PC-9 (cell line): ENCODE measurements around the gene MYCBPAP. TPM values are rescaled to one million over a fixed set of nuclear protein-coding genes. Genes with fewer than 3 reads are reported as not detected.
A peak's percentile ranks its signal among the peaks of the same experiment; 100 is the strongest.

Source experiments
- BruUV-seq: library from RNA; stranded (reverse); fragments of 400-500 nt; replicated peaks from 2 replicates; lab custom pipeline; 2021; lab: Mats Ljungman, UMichigan
- CTCF ChIA-PET: fragments of 300-600 bp; sonication (Branson Sonifier 250); formaldehyde crosslinking; loops from one replicate; lab custom pipeline; 2022; ENCODE audit warnings: antibody characterized with exemption; lab: Charles Lee
- POLR2A ChIA-PET: fragments of 300-600 bp; sonication (Branson Sonifier 250); formaldehyde crosslinking; loops from one replicate; lab custom pipeline; 2022; ENCODE audit warnings: antibody characterized with exemption; ENCODE audit not compliant: unreplicated experiment; lab: Charles Lee
- DNase-seq, 2 experiments: peaks; one replicate each; pipeline versions ENCODE4 v3.0.0 to v3.0.0-alpha.2; 2015 to 2022; ENCODE audit warnings: mixed read lengths in 1 of 2
- H2AFZ ChIP-seq: fragments of 200-600 bp; sonication (generic); 2 replicates; pipeline ENCODE4 v1.8.1; 2017; ENCODE audit warnings: antibody characterized with exemption
- H3F3A ChIP-seq: fragments of 200-600 bp; sonication (generic); 2 replicates; pipeline ENCODE4 v1.8.1; 2017; ENCODE audit warnings: antibody characterized with exemption, mild to moderate bottlenecking, low read depth; ENCODE audit not compliant: insufficient read depth
- H3K27ac ChIP-seq: fragments of 200-600 bp; sonication (generic); 2 replicates; pipeline ENCODE4 v1.6.1; 2016; ENCODE audit warnings: mixed run types
- H3K27me3 ChIP-seq: fragments of 200-600 bp; sonication (generic); 2 replicates; pipeline ENCODE4 v1.6.1; 2016; ENCODE audit warnings: low read depth, mixed run types; ENCODE audit not compliant: insufficient read depth
- H3K36me3 ChIP-seq: fragments of 200-600 bp; sonication (generic); 2 replicates; pipeline ENCODE4 v1.6.1; 2016; ENCODE audit warnings: low read depth, mixed run types
- H3K4me1 ChIP-seq: fragments of 200-600 bp; sonication (generic); replicated peaks from 2 replicates; pipeline ENCODE4 v1.6.1; 2016; ENCODE audit warnings: mixed run types; ENCODE audit not compliant: insufficient read depth
- H3K4me2 ChIP-seq: fragments of 200-600 bp; sonication (generic); 2 replicates; pipeline ENCODE4 v1.6.1; 2017; ENCODE audit warnings: mixed run types
- H3K4me3 ChIP-seq: fragments of 200-600 bp; sonication (generic); 2 replicates; pipeline ENCODE4 v1.6.1; 2016; ENCODE audit warnings: mixed run types
- H3K79me2 ChIP-seq: fragments of 200-600 bp; sonication (generic); 2 replicates; pipeline ENCODE4 v1.6.1; 2017; ENCODE audit warnings: low read depth, mixed run types
- H3K9me2 ChIP-seq: fragments of 200-600 bp; sonication (generic); 2 replicates; pipeline ENCODE4 v1.8.1; 2017; ENCODE audit warnings: mild to moderate bottlenecking; ENCODE audit not compliant: insufficient read depth
- H3K9me3 ChIP-seq: fragments of 200-600 bp; sonication (generic); 2 replicates; pipeline ENCODE4 v1.8.1; 2016; ENCODE audit warnings: low read depth; ENCODE audit not compliant: insufficient read depth
- H4K20me1 ChIP-seq: fragments of 200-600 bp; sonication (generic); 2 replicates; pipeline ENCODE4 v1.8.1; 2017; ENCODE audit not compliant: insufficient read depth
- EZH2 ChIP-seq: fragments of 200-600 bp; sonication (generic); IDR thresholded peaks from 2 replicates; pipeline ENCODE4 v1.8.0; 2017; ENCODE audit warnings: antibody characterized with exemption, low read depth
- intact Hi-C: fragments of 100-400 bp; cut with micrococcal nuclease; formaldehyde crosslinking; loops from one replicate; pipeline ENCODE4 v1.10.0; 2022; ENCODE audit not compliant: unreplicated experiment
- total RNA-seq: library from RNA; stranded (reverse); gene quantifications from 2 replicates; pipeline ENCODE4 v1.2.3, GENCODE V29; 2021
- TF ChIP-seq, protein P1 (sequence below): fragments of 200-600 bp; sonication (generic); conservative IDR thresholded peaks from 2 replicates; pipeline ENCODE4 v1.6.1; 2017; ENCODE audit warnings: mixed run types, antibody characterized with exemption, mild to moderate bottlenecking, moderate library complexity

MYCBPAP gene
- total RNA-seq, 1 experiment from 2014 or later, result 4.9 TPM

DNA sequence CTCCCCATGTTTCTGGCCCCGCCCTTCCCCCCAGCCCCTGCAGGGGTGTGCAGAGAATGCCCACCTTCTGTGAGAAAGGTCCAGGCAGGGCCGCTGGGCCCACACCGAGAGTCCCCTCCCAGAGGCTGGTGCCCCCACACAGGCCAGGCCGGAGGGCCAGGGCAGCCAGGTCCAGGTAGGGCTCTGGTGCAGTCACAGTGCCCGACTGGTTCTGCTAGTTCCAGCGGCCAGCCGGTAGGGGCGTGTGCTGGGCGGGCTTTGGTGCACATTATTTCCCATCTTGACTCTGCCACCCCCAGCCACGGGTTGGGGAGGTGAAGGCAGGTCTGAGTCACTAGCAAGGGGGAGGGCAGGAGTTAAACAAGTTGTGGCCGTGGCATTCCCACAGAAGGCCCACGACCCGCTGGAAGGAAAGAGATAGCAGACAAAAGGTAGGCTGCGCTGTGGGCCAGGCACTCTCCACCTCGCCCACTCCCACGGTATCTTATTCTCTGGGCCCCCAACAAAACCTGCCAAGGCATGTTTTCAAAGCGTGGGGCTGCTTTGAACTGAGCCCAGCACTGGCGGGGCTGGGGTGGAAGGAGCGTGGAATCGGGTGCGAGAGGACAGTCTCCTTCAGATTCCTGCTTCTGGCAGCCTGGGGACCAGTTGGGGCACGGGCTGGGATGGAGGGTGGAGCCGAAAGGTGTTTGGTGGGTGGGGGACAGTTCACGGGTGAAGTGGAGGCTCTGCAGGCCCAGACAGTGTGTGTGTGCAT, 26.2 kb downstream of the MYCBPAP start:
- H3K27ac ChIP-seq, result peak overlapping the region; percentile 51
- CTCF ChIA-PET, result no interaction called here
- peaks cover 4% of the 10 kb centered on the region; the same call in 1 of the 2 replicates for H3K36me3 ChIP-seq
- peak; percentile 79 to 82 for DNase-seq
- BruUV-seq, result no TSS peak
- H3K9me2 ChIP-seq, result no peaks in the 10 kb centered on the region
- intact Hi-C loops, result loop anchor here (1.0 to 2.0 kb wide), 2 partner anchors 30 to 52 kb away; no protein-coding TSS in a partner anchor
- 0 out of 2 replicates have a peak overlapping the region, but pooled peaks have one; percentile 0 for H2AFZ ChIP-seq
- H3K4me1 ChIP-seq, result peaks cover 42% of the 10 kb centered on the region
- H3K4me2 ChIP-seq, result peak overlapping the region; percentile 80
- TF ChIP-seq EZH2, result no peak
- TF ChIP-seq, protein P1, sequence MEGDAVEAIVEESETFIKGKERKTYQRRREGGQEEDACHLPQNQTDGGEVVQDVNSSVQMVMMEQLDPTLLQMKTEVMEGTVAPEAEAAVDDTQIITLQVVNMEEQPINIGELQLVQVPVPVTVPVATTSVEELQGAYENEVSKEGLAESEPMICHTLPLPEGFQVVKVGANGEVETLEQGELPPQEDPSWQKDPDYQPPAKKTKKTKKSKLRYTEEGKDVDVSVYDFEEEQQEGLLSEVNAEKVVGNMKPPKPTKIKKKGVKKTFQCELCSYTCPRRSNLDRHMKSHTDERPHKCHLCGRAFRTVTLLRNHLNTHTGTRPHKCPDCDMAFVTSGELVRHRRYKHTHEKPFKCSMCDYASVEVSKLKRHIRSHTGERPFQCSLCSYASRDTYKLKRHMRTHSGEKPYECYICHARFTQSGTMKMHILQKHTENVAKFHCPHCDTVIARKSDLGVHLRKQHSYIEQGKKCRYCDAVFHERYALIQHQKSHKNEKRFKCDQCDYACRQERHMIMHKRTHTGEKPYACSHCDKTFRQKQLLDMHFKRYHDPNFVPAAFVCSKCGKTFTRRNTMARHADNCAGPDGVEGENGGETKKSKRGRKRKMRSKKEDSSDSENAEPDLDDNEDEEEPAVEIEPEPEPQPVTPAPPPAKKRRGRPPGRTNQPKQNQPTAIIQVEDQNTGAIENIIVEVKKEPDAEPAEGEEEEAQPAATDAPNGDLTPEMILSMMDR, result peak; percentile 72; the same call in 1 of the 2 replicates
- H4K20me1 ChIP-seq, result no peaks in the 10 kb centered on the region; the same call in none of the 2 replicates
- H3K4me3 ChIP-seq, result peak overlapping the region; percentile 89
- H3K27me3 ChIP-seq, result no peaks in the 10 kb centered on the region
- H3F3A ChIP-seq, result peaks cover 28% of the 10 kb centered on the region
- POLR2A ChIA-PET, result no interaction called here
- peaks cover 35% of the 10 kb centered on the region for H3K79me2 ChIP-seq
- H3K9me3 ChIP-seq, result no peaks in the 10 kb centered on the region

DNA sequence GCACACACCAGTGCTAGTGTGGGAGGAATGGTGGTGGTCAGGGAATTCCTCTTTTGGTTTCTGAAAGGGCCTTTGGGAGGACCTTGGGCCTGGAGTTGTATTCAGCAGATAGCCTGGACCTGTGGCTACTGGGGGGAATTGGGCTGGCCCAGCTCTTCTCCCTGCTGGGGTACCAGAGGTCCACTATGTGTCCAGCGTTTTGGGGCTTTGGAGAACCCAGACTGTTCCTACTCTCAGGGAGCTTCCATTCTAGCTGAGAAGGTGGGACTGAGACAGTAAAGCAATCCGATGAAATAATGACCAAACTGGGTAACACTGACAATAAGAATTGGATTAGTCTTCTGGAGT, 26.7 kb downstream of the MYCBPAP start:
- no peak for TF ChIP-seq EZH2
- TF ChIP-seq, protein P1, result no peak
- peak overlapping the region; percentile 89; the same call in 1 of the 2 replicates for H3K4me3 ChIP-seq

DNA sequence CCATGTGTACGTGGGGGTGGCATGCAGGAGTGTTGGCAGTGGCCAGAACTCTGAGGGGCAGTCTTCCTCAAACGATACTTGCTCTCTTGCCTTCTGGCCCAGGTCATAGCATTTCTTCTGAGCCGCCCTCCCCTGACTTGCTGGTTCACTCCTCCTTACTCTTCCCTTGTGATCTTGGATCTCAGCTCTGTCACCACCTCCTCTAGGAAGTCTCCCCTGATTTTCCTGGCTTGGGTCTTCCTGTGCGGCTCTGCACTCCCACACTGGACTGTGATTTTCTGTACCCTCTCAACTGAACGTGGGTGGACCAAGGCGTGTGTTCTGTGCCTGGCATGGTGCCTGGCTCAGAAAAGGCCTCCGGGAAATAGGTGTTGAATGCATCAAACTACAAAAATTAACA, 27.2 kb downstream of the MYCBPAP start:
- H3K27me3 ChIP-seq, result no peaks in the 10 kb centered on the region
- no peaks in the 10 kb centered on the region for H3K9me3 ChIP-seq
- H3K4me2 ChIP-seq, result peak overlapping the region; percentile 80
- no peak overlapping the region for H3K4me3 ChIP-seq
- ChIA-PET POLR2A (no interaction called here), CTCF (no interaction called here)
- BruUV-seq, result TSS peak; percentile 20
- no peaks in the 10 kb centered on the region for H3K9me2 ChIP-seq
- no peak for TF ChIP-seq EZH2
- TF ChIP-seq, protein P1, result no peak
- intact Hi-C loops, result loop anchor here (2.0 kb wide), 1 partner anchor 31 kb away; no protein-coding TSS in a partner anchor
- H4K20me1 ChIP-seq, result no peaks in the 10 kb centered on the region; the same call in none of the 2 replicates
- peaks cover 4% of the 10 kb centered on the region; the same call in 1 of the 2 replicates for H3K36me3 ChIP-seq
- H3K4me1 ChIP-seq, result peaks cover 42% of the 10 kb centered on the region
- no peak overlapping the region for H3K27ac ChIP-seq
- H3K79me2 ChIP-seq, result peaks cover 35% of the 10 kb centered on the region
- DNase-seq, result no peak
- no peak overlapping the region for H2AFZ ChIP-seq
- peaks cover 33% of the 10 kb centered on the region for H3F3A ChIP-seq

More for the DNA sequence above, 26.7 kb downstream of the MYCBPAP start:
- no peak for DNase-seq
- Histone ChIP-seq H3K79me2 (peaks cover 35% of the 10 kb centered on the region), H3K4me2 (peak overlapping the region; percentile 80), H3K4me1 (peaks cover 42% of the 10 kb centered on the region), H3K27me3 (no peaks in the 10 kb centered on the region), H3K9me2 (no peaks in the 10 kb centered on the region), H2AFZ (no peak overlapping the region), H3K9me3 (no peaks in the 10 kb centered on the region), H3K36me3 (peaks cover 4% of the 10 kb centered on the region; the same call in 1 of the 2 replicates), H4K20me1 (no peaks in the 10 kb centered on the region; the same call in none of the 2 replicates), H3F3A (peaks cover 33% of the 10 kb centered on the region), H3K27ac (peak overlapping the region; percentile 51; the same call in 1 of the 2 replicates)
- ChIA-PET CTCF (no interaction called here), POLR2A (no interaction called here)
- intact Hi-C loops, result loop anchor here (1.0 to 2.0 kb wide), 2 partner anchors 30 to 53 kb away; no protein-coding TSS in a partner anchor
- no TSS peak for BruUV-seq
